NCI-H2081 treated with DMSO at 0.1 percent for 48 hours (cell line): ENCODE data around the gene IL9R.
"Not testable (repeated sequence)": the region's sequence is repeated elsewhere in the genome, so short reads cannot be mapped to it uniquely, and the experiment has no call there.

ENCODE experiments used
- DNase-seq: peaks from one replicate; lab custom pipeline; 2025; lab: John Stamatoyannopoulos, UW

Gene IL9R

GRCh38 chrX:156030474-156030873 is 33.0 kb downstream of the IL9R start:
- DNase-seq, result not testable (repeated sequence)
